ENCODE results near the gene KLHL17. TPM values are rescaled to one million over a fixed set of nuclear protein-coding genes. Genes with fewer than 3 reads are reported as not detected.

Gene KLHL17
- total RNA-seq, 3 donors from 2014 or later: 9.0 to 14.7 (median 11.0) TPM

- TF ChIP-seq, protein P1, sequence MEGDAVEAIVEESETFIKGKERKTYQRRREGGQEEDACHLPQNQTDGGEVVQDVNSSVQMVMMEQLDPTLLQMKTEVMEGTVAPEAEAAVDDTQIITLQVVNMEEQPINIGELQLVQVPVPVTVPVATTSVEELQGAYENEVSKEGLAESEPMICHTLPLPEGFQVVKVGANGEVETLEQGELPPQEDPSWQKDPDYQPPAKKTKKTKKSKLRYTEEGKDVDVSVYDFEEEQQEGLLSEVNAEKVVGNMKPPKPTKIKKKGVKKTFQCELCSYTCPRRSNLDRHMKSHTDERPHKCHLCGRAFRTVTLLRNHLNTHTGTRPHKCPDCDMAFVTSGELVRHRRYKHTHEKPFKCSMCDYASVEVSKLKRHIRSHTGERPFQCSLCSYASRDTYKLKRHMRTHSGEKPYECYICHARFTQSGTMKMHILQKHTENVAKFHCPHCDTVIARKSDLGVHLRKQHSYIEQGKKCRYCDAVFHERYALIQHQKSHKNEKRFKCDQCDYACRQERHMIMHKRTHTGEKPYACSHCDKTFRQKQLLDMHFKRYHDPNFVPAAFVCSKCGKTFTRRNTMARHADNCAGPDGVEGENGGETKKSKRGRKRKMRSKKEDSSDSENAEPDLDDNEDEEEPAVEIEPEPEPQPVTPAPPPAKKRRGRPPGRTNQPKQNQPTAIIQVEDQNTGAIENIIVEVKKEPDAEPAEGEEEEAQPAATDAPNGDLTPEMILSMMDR (IDR thresholded peaks at IDR 0.05): no peak
- Histone ChIP-seq H3K4me1 (ENCODE audit: low read depth) (peaks cover 12% of the 10 kb centered on the region), H3K36me3 (ENCODE audit: low read depth) (no peaks in the 10 kb centered on the region), H3K4me3 (no peak overlapping the region), H3K9me3 (no peaks in the 10 kb centered on the region)
- DNase-seq (peak in 1 of 3 donors; percentile 12), ATAC-seq (no peak)
- intact Hi-C loops (cut with DNase I, micrococcal nuclease): no loop called here
These were observed 43.3 kb upstream of the KLHL17 start for GRCh38 chr1:917076-917459.

DNA sequence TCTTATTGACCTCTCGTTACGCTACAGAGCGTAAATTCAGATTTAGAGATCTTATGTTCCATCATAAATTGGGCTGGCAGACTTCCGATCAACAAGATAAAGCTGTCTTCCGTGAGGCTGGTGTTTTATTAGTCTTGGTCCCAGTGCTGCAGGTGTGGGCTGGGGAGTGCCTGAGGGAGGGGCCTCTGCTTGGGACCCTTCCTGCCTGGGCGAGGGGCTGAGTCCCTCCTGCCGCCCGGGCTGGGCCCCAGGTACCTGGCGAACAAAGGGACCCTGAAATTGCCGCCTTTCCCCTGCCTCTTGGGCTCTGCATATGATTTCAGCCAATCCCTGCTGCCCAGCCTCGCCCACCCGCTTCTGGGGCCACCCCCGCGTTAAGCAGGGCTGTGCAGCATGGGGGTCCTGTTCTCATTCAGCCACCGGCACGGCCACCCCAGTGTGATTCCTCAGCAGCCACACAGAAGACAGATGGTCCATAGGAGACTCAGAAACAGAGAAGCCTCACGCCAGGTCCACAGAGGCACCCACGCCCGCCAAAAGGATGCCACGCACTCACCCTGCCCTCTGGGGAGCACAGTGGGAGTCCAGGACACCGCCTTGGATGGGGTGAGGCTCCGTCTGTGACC lies 42.8 kb upstream of the KLHL17 start:
- DNase-seq: peak in 1 of 3 donors; percentile 12
- intact Hi-C loops (cut with DNase I, micrococcal nuclease): no loop called here
- ATAC-seq: no peak
- peaks cover 12% of the 10 kb centered on the region for H3K4me1 ChIP-seq (ENCODE audit: low read depth)
- H3K4me3 ChIP-seq: no peak overlapping the region
- no peaks in the 10 kb centered on the region for H3K9me3 ChIP-seq
- TF ChIP-seq, protein P1 (IDR thresholded peaks at IDR 0.05): no peak
- no peaks in the 10 kb centered on the region for H3K36me3 ChIP-seq (ENCODE audit: low read depth)

DNA sequence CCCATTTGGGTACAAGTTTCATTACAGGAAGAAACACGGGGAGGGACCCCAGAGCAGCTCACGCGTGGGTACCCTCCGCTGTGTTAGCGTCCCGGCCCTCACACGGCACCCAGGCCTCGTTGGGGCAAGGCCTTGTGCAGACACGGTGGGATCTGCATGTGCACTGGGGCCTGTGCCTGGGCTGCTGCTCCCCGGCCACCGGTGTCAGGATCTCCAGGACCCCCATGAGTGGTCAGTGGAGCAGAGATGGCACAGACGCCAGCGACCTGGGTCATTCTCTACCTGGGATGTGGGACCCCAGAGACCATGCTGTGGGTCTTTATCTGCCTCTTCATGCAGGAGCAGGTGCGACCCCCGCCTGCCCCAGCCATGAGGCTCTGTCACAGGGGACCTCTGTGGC lies 42.0 kb upstream of the KLHL17 start:
- Histone ChIP-seq H3K9me3 (no peaks in the 10 kb centered on the region), H3K4me3 (no peak overlapping the region), H3K4me1 (ENCODE audit: low read depth) (peaks cover 18% of the 10 kb centered on the region), H3K36me3 (ENCODE audit: low read depth) (no peaks in the 10 kb centered on the region)
- TF ChIP-seq, protein P1 (IDR thresholded peaks at IDR 0.05): no peak
- intact Hi-C loops (cut with DNase I, micrococcal nuclease): no loop called here
- DNase-seq (peak in 1 of 3 donors; percentile 17), ATAC-seq (no peak)

GRCh38 chr1:918843-919242 lies 41.5 kb upstream of the KLHL17 start:
- intact Hi-C loops (cut with DNase I, micrococcal nuclease): no loop called here
- H3K36me3 ChIP-seq (ENCODE audit: low read depth): no peaks in the 10 kb centered on the region
- no peaks in the 10 kb centered on the region for H3K9me3 ChIP-seq
- TF ChIP-seq, protein P1 (IDR thresholded peaks at IDR 0.05): no peak
- ATAC-seq (no peak), DNase-seq (peak in 1 of 3 donors; percentile 20)
- H3K4me3 ChIP-seq: no peak overlapping the region
- H3K4me1 ChIP-seq (ENCODE audit: low read depth): peaks cover 18% of the 10 kb centered on the region

GRCh38 chr1:919271-919872 lies 41.0 kb upstream of the KLHL17 start:
- no peaks in the 10 kb centered on the region for H3K36me3 ChIP-seq (ENCODE audit: low read depth)
- TF ChIP-seq, protein P1 (IDR thresholded peaks at IDR 0.05): no peak

More at GRCh38 chr1:919271-919872, 41.0 kb upstream of the KLHL17 start:
- Histone ChIP-seq H3K4me1 (ENCODE audit: low read depth) (peaks cover 18% of the 10 kb centered on the region), H3K4me3 (no peak overlapping the region), H3K9me3 (no peaks in the 10 kb centered on the region)
- DNase-seq (peak in 1 of 3 donors; percentile 16), ATAC-seq (no peak)
- intact Hi-C loops (cut with DNase I, micrococcal nuclease): no loop called here

Data from mucosa of descending colon (tissue), 3 donors.